ENCODE measurements around the gene ZFAND2A.
"Not testable (repeated sequence)": the region's sequence is repeated elsewhere in the genome, so short reads cannot be mapped to it uniquely, and the experiment has no call there.

ZFAND2A gene

GRCh38 chr7:1121886-1122831 lies 37.8 kb downstream of the ZFAND2A start:
- DNase-seq: no peak

GRCh38 chr7:1121476-1121875 lies 38.5 kb downstream of the ZFAND2A start:
- DNase-seq: no peak

- no peak for DNase-seq
These were observed 39.2 kb downstream of the ZFAND2A start for GRCh38 chr7:1120791-1121190.

- no peak for DNase-seq
These were observed 40.8 kb downstream of the ZFAND2A start for GRCh38 chr7:1119201-1119600.

- no peak for DNase-seq
These were observed 42.6 kb downstream of the ZFAND2A start for GRCh38 chr7:1117321-1117928.

GRCh38 chr7:1116383-1117008 lies 43.5 kb downstream of the ZFAND2A start:
- not testable (repeated sequence) for DNase-seq

- not testable (repeated sequence) for DNase-seq
These were observed 44.6 kb downstream of the ZFAND2A start for GRCh38 chr7:1115171-1116045.

- no peak for DNase-seq
These were observed 45.5 kb downstream of the ZFAND2A start for GRCh38 chr7:1114505-1114904.

- no peak for DNase-seq
These were observed 45.9 kb downstream of the ZFAND2A start for GRCh38 chr7:1114088-1114487.

- no peak for DNase-seq
These were observed 46.5 kb downstream of the ZFAND2A start for GRCh38 chr7:1113548-1113885.

- no peak for DNase-seq
These were observed 47.1 kb downstream of the ZFAND2A start for GRCh38 chr7:1112625-1113547.

- DNase-seq: no peak
These were observed 47.9 kb downstream of the ZFAND2A start for GRCh38 chr7:1112109-1112508.

GRCh38 chr7:1111156-1111555 lies 48.8 kb downstream of the ZFAND2A start:
- no peak for DNase-seq

- DNase-seq: no peak
These were observed 49.6 kb downstream of the ZFAND2A start for GRCh38 chr7:1110358-1110757.

GRCh38 chr7:1109581-1110310 lies 50.2 kb downstream of the ZFAND2A start:
- DNase-seq: no peak

GRCh38 chr7:1108264-1108920 lies 51.6 kb downstream of the ZFAND2A start:
- DNase-seq: no peak

GRCh38 chr7:1106793-1107421 lies 53.1 kb downstream of the ZFAND2A start:
- no peak for DNase-seq

GRCh38 chr7:1106063-1106792 lies 53.8 kb downstream of the ZFAND2A start:
- no peak for DNase-seq

GRCh38 chr7:1105189-1105588 lies 54.8 kb downstream of the ZFAND2A start:
- DNase-seq: no peak
